NCI-H526 (cell line): ENCODE data around the gene RBFOX2.
"Not testable (repeated sequence)": the region's sequence is repeated elsewhere in the genome, so short reads cannot be mapped to it uniquely, and the experiment has no call there.

ENCODE experiments used
- DNase-seq, 2 experiments: peaks; one replicate each; lab custom pipeline; 2025; lab: John Stamatoyannopoulos, UW

The RBFOX2 gene

DNA sequence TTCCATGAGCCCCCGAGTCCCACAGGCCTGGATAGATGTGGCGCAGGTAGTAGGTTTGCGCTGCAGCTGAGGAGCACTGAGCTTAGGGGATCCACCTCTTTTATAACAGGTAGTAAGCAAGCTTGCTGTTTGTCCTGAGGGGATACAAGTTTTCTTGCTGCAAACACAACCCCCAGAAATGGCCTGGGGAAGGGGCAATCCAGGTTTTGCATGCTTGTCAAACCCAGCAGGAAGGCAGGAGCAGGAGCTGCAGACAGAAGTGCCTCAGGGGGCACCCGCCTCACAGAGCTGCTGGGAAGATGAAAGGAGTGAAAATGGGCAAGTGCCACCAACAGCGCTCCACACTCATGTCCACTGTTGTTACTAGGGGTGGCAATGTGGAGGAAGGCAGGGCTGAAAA, 292.5 kb downstream of the RBFOX2 start:
- no peak for DNase-seq

DNA sequence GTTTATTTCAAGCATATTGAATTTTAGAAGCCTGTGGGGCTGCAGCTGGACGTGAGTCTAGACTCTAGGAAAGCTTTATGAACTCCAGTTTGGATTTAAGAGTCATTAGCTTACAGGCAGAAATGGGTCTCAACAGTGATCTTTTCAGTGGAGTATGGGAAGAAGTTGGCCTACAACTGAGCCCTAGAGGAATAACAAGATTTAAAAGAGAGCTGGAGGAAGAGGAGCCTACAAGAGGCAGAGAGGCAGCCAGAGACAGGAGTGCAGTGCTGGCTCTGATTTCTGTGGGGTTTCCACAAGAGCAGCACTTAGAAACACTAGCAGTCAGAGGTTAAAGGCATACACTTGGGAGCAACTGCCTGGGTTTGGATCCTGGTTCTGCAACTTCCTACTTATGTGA, 293.1 kb downstream of the RBFOX2 start:
- no peak for DNase-seq

DNA sequence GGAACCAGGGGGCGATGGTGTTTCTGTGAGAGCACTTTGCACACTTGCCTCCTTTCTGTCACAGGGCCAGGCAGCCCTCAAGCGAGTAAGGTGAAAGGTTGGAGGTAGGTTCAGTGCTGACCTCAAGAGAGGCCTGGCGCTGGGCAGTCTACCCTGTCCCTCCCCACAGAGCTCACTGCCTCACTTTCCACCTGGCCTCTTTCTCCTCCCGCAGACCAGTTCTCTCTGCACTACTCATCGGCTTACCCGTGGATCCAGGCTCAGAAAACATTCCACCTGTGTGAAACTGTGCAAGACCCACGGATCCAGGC, 294.2 kb downstream of the RBFOX2 start:
- DNase-seq, result no peak

DNA sequence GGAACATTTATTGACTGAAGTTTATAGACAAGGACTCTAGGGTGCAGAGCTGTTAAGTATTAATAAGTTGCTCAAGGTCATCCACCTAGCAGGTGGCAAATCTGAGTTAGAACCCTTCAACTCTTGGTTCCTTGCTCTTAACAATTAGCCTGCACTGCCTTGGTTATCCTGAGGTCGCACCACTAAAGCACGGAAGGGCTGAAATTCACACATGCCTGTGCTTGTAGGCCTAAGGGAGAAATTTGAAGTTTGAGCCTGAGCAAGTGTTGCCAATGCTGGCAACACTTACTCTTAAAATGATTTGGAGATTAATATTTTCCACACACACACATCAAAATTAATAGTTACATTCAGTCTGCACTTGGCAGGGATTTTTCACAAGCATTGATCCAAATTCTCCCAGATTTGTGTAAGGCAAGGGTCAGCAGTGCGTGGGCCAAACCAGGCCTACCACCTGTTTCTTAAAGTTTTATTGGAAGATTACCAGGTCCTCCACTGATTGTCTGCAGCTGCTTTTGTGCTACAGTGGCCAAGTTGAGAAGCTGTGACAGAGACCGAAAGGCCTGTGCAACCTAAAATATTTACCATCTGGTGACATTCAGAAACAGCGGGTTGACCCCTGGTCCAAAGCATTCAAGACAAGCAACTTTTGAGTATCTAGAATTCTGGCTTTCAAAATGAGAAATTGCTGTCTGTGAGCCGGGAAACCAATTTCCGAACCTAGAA, 294.7 kb downstream of the RBFOX2 start:
- DNase-seq, result no peak

DNA sequence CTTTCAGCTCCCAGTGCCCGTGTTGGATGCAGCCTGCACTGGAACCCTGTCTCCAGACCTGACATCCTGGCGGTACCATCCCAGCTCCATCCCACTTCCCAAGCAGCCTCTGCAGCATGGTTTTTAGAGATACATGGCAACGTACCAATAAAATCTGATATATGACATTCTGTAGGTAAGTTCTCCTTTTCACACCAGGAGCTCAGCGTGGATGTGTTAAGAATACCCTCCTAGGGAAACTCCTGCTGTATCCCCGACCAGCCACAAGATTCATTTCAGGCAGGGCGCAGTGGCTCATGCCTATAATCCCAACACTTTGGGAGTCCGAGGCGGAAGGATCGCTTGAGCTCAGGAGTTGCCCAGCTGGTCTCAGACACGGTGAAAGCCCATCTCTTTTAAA, 295.6 kb downstream of the RBFOX2 start:
- DNase-seq, result no peak

DNA sequence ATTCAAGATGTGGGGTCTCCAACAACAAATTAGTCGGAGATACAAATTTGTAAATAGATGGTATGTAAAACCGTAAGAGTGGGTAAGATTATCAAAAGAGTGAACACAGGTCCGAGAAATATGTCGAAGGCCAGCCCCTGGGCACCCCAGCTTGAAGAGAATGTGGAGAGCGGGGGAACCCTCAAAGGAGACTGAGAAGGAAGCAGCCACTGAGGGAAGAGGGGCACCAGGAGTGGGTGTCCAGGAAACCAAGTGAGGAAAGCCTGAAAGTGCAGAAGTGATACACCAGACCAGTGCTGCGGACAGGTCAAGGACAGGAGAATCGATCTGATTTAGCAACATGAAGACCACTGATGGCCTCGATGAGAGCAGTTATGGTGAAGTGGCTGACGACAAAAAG, 296.5 kb downstream of the RBFOX2 start:
- DNase-seq, result no peak

DNA sequence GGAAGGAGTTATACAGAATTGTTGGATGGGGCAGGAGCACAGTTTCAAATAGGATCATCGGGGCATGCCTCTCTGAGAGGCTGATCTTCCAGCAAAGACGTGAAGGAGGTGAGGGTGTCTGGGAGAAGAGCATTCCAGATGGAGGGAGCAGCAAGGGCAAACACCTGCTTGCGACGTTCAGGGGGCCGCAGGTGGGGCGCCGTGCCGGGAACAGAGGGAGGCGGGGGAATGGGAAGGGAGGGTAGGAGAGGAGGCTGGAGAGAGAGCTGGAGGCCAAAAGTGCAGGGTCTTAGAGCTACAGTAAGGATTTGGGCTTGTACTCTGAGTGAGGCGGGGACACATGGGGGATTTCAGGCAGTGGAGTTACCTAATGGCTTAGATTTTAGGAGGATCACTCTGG, 297.3 kb downstream of the RBFOX2 start:
- no peak for DNase-seq

DNA sequence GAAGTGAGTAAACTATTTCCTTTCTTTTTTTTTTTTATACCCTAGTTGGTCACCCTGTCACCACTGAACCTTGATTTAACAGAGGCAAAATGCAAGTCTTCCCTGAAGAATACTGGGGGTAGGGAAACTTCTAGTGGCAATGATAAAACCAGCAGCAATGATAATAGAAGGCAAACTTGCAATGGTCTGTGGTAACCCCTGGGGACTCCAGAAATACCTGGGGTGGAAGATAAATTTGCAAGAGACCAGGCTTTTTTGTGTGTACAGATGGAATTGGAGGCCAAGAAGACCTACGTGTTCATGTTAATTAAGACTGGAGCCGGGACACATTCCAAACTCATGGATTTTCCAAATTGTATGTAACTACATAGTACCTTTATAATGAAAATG, 299.3 kb downstream of the RBFOX2 start:
- no peak for DNase-seq

DNA sequence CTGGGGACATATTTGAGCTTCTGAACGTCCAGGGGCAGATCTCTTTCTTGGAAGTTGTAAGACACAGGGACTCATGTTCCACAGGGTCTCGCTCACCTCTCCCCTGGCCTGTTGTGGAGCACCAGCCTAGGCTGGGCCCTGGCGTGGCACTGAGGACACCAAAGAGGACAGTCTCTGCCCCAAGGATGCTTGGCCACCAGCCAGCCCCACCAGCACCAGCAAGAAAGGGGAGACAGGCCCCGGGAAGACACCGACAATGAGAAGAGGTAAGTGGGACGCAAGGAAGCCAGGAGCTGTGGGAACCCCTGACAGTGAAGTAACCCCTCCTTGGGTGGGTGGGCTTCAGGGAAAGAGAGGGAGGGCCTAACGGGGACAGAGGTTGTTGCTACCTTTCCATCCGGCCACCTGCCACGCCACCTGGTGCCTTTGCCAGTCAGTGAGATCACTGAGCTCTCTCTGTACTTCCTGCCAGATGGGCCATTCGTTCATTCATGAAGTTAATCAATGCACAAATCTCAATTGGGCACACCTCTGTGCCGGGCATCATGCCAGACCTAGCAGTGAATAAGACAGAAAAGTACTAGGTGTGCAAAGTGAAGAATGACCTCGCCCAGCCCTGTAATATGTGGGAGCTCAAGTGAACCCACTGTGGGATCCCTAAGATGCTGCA, 299.9 kb downstream of the RBFOX2 start:
- DNase-seq, result no peak

DNA sequence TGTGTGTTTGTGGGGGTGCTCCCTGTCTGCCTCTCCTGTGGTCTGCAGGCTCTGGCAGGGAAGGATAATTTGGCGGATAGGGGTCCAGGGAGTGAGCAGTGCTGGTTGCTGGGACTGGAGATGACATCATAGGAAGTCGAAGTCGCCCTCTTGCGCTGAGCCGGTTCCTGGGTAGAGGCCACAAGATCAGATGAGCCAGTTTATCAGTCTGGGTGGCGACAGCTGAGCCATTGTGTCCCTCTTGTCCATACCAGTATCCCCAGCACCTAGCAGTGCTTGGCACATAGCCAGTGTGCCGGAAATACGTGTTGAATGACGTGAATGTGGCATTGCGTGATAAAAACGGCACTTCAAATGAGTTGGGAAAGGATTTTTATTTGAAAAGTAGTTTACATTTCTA, 301.2 kb downstream of the RBFOX2 start:
- DNase-seq, result no peak

DNA sequence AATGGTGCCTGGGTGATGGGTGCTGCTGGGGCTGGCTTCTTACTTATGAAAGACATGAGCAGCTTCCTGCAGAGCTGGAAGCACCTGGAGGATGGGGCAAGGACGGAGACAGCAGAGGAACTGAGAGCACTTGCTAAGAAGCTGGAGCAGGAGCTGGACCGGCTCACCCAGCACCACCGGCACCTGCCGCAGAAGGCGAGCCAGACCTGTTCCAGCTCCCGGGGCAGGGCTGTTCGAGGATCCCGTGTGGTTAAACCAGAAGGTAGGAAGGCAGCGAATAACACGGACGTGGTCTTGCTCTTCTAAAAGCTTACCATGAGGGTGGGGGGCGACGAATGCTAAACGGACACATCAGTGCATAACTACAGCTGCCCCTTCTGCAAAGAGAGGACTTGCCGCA, 301.7 kb downstream of the RBFOX2 start:
- DNase-seq, result no peak

DNA sequence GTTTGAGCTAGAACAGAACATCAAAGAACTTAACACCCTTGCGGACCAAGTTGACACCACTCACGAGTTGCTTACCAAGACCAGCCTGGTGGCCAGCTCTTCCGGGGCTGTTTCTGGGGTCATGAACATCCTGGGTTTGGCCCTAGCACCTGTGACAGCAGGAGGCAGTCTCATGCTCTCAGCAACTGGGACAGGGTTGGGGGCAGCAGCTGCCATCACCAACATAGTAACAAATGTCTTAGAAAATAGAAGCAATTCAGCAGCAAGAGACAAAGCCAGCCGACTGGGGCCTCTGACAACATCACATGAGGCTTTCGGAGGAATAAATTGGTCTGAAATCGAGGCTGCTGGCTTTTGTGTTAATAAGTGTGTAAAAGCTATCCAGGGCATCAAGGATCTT, 302.2 kb downstream of the RBFOX2 start:
- no peak for DNase-seq

DNA sequence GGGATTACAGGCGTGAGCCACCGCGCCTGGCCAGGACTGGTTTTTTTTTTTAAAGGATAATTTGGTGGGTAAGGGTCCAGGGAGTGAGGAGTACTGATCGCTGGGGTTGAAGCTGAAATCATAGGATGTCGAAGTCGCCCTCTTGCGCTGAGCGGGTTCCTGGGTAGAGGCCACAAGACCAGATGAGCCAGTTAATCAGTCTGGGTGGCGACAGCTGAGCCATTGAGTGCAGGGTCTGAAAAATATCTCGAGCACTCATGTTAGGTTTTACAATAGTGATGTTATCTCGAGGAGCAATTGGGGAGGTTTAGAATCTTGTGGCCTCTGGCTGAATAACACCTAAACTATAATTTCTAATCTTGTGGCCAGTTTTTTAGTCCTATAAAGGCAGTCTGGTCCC, 303.1 kb downstream of the RBFOX2 start:
- DNase-seq, result no peak

DNA sequence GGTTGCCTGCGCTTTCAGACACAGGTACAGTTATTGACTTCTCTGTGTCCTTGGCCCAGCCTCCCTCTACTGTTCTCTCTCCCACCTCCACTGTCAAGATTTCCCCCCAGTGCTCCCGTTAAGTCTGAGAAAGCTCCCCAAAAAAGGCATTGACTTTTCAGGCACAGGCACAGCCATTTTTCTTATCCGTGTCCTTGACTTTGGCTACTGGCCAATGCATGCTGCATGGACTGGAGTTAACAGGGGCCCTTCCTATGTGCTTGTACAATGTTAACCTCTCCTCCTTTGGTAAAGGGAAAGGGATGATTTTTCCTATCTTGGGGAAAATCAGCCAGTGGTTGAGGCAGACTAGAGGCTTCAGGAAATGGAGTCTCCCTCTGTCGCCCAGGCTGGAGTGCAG, 306.7 kb downstream of the RBFOX2 start:
- no peak for DNase-seq

DNA sequence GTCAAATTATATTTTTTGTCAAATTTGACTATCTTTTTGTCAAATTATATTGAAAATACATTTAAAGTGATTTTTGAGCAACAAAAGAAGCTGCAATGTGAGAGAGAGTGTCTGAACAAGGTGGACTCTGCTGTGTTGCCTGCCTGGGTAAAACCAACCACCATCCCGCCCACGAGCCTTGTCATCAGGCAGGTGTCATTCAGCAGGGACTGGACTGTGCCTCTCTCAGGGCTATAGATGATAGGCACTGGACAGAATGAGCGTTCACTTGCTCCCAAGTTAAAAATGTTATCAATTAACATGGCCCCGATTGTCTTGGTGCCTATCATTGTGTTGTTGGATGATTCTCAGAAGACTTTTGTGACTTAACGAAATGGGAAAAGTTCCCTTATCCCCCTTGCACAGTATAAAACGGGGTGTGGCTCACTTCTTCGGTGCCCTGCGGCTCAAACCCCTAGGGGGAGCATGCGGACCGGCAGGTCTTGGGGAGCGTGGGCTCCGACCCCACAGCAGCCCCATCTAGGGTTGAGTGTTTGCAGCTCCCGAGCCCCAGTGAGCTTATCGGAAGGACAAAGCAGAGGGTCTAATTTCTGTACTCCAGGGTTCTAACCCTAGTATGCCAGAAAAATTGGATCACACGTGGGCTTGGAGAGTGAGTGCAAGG, 309.3 kb downstream of the RBFOX2 start:
- DNase-seq, result no peak

DNA sequence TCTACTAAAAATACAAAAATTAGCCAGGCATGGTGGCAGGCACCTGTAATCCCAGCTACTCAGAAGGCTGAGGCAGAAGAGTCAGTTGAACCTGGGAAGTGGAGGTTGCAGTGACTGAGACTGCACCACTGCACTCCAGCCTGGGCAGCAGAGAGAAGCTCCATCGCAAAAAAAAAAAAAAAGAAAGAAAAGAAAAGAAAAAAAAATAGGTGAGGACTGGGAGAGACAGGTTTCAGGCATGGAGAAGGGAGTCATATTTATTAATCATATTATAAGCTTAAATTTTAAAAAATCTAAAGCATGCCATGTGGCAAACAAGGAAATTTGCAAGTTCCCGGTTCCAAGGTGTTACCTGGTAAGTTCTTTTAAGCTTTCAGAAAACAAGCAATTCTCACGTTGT, 311.1 kb downstream of the RBFOX2 start, which contains the start of gene APOL5:
APOL5 (plus strand) TSS at position 301 of the 400 bp plus-strand sequence; CDS start at position 301, 0 bp downstream.
- DNase-seq, result no peak

DNA sequence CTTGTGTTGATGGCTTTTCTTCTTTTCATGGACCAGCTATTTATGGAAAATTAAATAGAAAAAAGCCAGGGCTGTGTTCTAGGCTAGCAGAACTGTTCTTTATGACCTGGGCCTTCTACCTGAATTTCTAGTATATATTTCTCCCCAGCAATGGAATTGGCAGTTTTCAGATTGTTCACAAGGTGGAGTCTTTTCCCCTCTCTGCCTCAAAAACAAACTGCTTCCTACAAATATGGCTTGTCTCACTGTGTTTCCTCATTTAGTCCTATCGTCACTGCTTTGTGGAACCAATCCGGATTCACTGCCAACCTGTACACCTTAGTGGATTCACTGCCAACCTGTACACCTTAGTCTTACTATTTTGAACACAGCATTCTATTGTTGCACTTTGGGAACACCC, 316.0 kb downstream of the RBFOX2 start:
- DNase-seq, result no peak

DNA sequence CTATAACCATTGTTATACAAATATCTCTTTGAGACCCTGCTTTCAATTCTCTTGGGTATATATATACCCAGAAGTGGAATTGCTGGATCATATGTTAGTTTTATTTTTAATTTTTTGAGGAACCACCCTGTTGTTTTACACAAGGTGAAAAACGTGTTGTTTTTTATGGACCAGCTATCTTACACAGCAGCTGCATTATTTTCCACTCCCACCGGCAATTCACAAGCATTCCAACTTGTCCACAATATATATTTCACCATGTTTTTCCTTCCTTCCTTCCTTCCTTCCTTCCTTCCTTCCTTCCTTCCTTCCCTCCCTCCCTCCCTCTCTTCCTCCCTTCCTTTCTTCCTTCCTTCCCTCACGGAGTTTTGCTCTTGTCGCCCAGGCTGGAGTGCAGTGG, 317.3 kb downstream of the RBFOX2 start:
- no peak for DNase-seq

DNA sequence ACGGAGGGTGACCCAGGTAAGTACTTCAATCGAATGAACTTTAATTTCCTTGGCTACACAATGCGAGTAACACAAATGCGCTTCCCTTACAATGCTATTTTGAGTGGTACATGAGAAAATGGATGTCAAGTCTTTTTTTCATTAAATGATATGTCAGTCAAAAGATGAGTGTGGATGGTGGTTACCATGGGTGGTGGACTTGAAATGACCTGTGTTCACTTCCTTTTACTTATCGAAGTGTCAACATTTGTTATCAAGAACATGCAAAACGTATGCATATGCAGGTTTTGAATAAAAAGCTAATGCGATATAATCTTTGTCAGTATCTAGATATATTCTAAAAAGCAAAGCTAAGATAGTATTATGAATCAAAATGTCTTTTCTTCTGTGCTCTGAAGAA, 319.7 kb downstream of the RBFOX2 start:
- DNase-seq, result no peak

DNA sequence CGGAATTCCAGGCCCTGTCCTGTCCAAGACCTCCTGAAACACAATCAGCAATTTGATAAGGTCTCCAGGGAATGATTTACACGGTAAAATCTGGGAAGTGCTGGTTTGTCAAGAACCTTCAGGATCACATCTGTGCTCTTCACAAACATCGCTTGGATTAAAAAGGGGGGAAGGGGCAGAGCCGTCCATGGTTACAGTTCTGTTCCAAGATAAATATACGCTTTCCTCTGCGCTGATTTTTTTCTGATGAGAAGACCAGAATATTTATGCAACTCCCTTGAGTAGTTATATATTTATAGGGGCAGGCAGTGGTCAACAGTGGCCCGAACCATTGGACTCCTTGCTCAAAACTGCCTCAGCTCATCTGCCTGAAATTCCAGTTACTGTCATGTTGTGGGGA, 320.2 kb downstream of the RBFOX2 start:
- no peak for DNase-seq

DNA sequence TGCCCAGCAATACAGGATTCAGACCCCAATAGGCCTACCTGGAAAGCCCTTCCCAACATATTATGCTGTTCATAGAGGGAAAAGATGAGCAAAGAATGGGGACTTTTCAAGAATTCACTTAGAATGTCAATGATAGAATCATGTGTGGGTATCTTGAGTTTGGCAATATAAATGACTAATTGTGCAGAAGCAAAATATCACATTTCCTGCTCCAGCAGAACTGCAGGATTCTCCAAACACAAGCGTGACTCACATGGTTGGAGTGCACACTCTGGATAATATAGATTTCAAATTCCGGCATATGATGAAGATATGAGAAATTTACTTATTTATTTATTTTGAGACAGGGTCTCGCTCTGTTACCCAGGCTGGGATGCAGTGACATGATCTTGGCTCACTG, 323.5 kb downstream of the RBFOX2 start:
- DNase-seq, result no peak

DNA sequence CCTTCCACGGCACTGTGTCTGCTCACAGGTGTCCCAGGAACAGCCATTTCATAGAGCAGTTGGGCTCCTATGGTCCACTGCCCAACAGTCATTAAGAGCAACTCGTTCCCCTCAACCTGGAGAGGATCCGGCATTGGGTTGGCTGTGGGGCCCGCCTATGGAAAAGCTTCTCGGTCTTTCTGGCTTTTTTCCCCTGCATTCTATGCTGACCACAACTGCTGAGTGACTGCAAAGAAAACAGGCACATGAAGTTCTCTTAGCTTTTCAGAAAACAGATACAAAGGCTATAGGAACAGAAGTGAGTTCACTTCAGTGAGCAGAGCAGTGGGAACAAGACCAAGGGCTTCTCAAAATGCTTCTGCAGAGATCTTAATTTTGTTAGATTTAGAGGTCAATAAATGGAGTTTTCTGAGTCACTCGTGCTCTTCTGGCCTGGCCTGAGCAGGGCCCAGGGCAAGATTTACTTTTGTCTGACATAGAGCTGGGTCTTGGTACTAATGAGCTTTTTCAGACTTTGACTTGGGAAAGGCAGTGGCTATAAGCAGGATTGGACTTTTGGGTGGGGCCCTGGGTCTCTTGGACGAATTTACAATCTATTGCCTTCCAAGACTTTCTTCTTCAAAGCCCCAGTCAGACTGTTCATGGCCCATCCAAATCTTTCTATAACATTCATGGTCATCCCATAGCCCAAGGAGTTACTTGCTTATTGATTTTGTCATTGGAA, 324.6 kb downstream of the RBFOX2 start:
- DNase-seq, result no peak

DNA sequence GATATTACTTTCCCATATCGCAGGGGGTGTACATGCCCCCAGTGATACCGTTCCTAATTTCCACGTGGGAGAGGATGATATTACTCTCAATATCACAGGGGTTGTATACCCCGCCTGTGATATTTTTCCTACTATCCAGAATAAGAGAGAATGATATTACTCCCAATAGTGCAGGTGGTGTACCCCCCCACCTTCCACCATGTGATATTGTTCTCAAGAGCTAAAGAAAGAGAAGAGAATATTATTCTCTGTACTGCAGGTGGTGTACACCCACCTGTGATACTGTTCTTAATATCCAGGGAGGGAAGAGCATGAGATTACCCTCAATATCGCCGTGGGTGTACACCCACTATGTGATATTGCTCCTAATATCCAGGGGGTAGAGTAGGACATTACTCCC, 328.8 kb downstream of the RBFOX2 start:
- DNase-seq, result not testable (repeated sequence)
